GM19023 (cell line): ENCODE measurements around the gene OGDHL.
"Not testable (repeated sequence)": the region's sequence is repeated elsewhere in the genome, so short reads cannot be mapped to it uniquely, and the experiment has no call there.

ENCODE experiments used
- ATAC-seq: cut with Tn5 transposase; IDR thresholded peaks from one replicate; pipeline ENCODE4 v1.9.1; 2021; ENCODE audit warnings: mild to moderate bottlenecking, moderate library complexity; ENCODE audit not compliant: unreplicated experiment

Gene OGDHL

DNA sequence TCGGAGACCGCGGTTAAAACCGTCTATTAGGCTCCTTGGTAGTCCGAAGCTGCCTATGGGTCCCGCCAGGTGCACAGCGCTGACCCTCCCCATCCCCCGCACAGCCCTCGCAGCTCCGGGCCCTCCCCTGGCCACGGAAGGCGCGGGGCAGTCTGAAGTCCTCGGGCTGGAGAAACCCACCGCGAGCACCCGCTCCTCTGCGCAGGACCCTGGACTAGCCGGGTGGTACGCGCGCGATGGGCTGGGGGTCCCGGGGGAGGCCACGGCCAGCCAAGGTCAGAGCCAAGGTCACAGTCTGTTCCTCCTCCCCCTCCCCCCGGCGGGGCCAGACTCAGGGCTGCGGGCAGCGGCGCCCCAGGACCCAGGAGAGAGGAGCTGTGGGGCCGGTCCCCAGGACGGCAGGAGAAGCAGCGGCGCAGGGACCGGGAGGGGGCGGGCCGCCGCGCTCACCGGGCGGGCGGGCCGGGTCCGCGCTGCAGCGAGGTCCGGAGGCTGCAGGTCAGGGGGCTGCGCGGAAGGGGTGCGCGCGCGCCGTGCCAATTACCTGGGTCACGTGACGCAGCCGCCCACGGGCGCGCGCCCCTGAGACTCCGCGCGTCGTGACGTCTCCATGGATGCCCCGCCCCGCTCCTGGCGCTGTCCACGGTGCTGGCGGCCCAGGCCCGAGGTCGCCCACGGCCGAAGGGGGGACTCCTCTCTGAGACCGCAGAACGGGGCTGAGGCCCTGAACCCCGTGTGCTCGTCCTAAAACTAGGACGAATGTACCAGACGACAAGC lies at the start of gene OGDHL:
Gene OGDHL, minus strand, starts transcription at position 535 of the 777 bp plus-strand sequence. CDS start 3,731 bp downstream, outside the sequence.
- ATAC-seq: peak; percentile 81

DNA sequence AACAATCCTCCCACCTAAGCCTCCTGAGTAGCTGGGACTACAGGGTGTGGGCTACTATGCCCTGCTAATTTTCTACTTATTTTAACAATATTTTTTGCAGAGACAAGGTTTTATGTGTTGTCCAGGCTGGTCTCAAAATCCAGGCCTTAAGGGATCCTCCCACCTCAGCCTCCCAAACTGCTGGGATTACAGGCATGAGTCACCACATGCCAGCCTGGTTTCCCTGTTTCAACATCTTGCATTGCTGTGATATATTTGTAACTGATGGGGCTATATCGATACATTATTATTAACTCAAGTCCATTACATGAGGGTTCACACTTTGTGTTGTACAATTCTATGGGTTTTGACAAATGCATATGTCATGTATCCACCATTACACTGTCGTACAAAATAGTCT lies 41.9 kb upstream of the OGDHL start:
- ATAC-seq: no peak

DNA sequence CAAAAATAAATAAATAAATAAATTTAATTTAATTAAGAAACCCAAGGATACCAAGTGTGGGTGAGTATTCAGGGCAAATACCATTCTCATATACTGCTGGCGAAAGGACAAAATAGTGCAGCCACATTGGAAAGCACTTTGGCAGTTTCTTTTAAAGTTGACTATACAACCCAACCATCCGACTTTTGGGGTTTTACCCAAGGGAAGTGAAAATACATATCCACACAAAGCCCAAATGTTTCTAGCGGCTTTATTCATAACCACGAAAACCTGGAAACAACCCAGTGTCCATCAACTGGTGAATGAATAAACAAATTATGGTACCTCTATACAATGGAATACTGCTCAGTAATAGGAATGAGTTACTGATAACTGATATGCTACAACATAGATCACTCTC lies 36.2 kb upstream of the OGDHL start:
- ATAC-seq: no peak

- ATAC-seq: no peak
These were observed 29.0 kb upstream of the OGDHL start for GRCh38 chr10:49791100-49791499.

DNA sequence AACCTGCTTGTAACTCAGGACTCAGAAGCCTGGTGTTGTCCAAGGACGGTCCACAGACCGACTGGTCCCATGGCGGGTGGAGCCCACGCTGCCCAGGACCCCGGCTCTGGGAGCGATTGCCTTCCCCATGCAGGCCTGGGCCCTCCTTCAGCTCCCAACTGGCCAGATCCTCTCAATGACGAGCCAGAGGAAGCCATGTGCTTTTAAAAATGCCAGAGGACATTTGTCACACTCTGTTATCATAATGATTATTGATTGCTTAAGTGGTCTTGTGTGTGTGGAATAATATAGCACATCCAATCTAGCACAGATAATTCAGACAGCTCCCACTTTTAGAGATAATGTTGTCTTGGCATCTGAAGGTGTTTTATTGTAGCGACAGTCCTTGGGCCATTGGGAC lies 22.6 kb upstream of the OGDHL start:
- ATAC-seq: no peak

DNA sequence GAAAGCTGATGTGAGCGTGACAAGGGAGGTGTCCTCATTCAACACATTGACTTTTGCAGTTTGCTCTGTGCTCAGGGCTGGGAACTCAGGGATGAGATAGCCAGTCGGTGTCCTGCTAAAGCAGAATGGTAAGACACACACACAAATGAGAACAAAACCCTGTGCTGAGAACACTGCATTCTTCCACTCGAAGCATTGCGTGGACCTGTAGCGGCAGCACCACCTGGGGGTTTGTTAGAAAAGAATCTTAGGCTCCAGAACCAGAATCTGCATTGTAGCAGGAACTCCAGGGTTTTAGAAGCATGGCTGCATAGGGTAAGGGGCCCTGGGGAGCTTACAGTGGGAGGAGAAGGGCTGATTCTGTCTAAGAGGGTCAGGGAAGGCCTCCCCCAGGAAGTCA lies 21.5 kb upstream of the OGDHL start:
- no peak for ATAC-seq

GRCh38 chr10:49781247-49781646 lies 19.1 kb upstream of the OGDHL start:
- no peak for ATAC-seq

GRCh38 chr10:49778197-49778596 lies 16.1 kb upstream of the OGDHL start:
- ATAC-seq: no peak

DNA sequence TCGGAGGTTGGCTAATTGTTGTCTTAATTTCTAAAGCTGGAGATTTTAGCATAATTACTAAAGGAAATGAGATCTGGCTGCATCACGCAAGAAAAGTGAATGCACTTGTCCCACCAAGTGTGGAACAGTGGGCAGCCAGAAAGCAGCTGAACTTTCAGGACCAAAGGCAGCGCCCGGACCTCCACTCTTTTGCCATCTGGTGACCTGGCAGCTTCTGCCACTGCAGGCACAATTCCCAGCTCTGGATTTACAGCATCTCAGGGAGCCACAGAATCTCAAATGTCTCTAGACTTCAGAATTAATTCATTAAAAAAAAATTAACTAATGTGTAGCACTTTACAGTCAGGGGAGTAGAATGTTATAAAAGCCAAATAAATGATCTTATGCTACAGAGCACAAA lies 14.7 kb upstream of the OGDHL start:
- no peak for ATAC-seq

DNA sequence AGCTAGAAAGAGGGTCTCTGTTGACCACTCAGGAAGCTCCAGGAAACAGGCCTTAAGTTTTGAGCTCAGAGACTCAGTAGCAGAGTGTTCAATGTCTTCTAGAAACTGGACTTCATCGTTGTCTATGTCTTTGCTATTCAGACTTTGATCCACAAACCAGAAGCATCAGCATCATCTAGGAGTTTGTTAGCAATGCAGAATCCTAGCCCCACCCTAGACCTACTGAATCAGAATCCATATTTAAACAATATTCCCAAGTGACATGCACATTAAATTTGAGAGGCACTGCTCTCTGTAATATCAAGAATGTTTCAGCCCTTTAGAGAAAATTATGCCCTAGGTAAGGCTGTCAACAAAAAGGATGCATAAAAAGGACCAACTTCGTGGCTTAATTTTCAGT lies 12.9 kb upstream of the OGDHL start:
- ATAC-seq: no peak

- ATAC-seq: not testable (repeated sequence)
These were observed 10.8 kb upstream of the OGDHL start for GRCh38 chr10:49772944-49773343.

GRCh38 chr10:49771046-49771445 lies 8.9 kb upstream of the OGDHL start:
- ATAC-seq: not testable (repeated sequence)

DNA sequence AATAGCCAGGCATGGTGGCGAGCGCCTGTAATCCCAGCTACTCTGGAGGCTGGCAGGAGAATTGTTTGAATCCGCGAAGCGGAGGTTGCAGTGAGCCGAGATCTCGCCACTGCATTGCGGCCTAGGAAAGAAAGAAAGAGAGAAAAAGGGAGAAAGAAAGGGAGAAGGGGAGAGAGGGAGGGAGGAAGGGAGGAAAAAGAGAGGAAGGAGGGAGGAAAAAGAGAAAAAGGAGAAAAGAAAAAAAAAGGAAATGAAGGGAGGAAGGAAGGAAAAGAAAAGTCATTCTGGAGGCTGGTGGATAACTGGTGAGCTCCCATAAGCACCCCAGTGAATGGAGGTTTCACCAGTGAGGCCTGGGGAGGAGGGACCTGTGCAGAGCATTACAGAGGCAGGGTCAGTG lies 7.6 kb upstream of the OGDHL start:
- ATAC-seq: no peak

GRCh38 chr10:49768731-49769130 lies 6.6 kb upstream of the OGDHL start:
- ATAC-seq: no peak

DNA sequence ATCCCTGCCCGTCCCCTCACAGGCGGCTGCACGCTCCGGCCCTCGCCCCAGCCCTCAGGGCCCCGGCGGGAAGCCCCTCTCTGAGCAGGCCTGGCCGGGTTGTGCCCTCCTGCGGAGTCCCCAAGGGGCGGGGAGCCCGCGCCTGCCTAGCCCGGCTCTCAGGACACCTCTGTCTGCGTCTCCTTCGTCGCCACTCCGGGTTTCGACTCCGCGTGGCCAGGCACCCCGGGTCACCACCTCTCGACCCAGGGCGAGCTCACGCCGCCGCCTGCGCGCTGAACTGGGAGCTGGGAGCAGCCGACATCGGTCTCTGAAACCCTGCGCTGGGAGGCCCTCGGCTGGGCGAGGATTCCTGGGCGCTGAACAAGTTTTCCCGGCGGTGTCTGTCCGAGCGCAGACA lies 6.2 kb upstream of the OGDHL start:
- no peak for ATAC-seq

DNA sequence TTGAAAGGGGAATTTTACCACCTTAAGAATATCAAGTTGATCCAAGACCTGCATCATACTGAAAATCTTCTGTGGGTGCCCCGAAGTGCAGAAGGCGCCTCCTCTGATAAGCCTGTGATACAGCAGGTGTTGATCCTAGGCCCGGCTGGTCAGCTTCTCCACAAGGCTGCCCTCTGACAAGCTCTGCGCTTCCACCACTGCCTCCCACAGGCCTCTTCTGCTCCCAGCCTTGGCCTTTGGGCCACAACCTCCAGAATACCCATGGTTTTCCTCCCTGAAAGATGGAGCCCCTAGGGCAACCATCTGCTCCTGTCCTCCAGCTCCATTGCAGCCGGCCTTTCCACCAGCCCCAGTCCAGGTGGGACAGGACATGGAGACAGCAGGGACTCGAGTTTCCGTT lies 5.6 kb upstream of the OGDHL start:
- no peak for ATAC-seq

DNA sequence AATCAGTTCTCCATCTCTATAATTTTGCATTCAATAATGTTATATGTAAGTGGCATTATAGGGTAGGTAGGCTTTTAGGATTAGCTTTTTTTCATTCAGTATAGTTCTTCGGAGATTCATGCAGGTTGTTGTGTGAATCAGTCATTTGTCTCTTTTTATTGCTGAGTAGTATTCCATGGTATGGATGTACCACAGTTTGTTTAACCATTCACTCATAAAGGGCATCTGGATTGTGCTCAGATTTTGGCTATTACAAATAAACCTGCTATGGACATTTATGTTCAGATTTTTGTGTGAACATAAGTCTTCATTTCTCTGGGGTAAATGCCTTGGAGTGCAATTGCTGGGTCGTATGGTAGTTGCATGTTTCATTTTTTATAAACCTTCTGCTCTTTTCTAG lies 4.4 kb upstream of the OGDHL start:
- no peak for ATAC-seq

GRCh38 chr10:49762566-49762877 lies 399 bp upstream of the OGDHL start:
- no peak for ATAC-seq

DNA sequence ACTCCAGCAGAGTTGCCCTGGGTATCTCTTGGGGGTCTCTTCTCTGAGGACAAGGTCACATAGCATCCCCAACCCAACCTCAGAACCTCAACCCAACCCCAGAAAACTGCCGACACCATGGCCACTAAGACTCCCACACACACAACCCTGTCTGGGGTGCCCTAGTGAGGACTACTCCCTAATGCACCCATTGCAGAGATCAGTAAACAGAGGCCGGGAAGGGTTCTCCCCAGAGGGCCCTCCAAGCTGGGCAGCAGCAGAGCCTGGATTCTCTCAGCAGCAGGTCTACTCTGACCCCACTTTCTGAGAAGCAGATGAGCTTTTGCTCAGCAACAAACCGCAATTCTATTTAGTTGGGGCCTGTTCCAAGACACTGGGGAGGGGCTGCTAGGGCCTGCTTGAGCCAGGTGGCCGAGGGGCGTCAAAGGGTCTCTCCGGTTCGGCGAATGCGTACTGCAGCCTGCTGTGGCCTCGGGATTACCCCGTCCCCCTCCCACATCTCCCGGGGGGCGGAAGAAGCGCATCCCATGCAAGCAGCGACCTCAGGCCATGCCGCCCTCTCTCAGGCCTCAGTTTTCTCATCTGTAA lies 828 bp downstream of the OGDHL start:
- ATAC-seq: no peak

- no peak for ATAC-seq
These were observed 1.3 kb downstream of the OGDHL start for GRCh38 chr10:49760789-49761188.

DNA sequence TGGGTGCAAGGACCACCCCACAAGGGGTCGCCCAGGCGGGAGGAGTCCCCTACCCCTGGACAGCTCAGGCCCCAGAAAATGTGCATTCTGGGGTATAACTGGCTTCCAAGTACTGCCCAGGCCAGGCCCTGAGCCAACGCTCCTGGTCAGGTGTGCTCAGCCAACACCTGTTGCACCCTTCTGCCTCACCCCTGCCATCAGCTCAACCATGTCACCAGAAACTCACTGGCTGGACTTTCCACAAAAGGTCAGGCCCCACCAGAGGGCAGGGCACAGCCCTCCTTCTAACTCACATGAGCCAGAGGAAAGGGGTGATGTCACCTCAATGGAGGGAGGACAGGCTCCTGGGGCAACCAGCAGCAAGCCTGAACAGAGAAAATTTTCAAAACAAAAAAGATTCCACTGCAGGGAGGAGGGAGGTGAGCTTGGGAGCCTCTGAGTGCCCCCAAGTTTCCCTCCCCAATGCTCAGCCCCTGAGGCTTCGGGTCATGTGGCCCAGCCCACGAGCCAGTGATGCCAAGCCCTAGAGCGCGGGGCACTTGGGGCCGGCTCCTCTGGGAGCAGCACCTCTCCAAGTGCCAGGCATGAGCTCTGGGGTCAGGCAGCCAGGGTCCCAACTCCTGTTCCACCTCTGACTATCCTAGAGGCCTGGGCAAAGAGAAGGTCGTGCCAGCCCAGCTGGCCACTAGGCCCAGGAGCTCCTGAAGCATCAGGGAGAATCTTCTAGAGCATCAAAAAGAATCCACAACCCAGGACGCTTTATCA lies 2.2 kb downstream of the OGDHL start:
- no peak for ATAC-seq

DNA sequence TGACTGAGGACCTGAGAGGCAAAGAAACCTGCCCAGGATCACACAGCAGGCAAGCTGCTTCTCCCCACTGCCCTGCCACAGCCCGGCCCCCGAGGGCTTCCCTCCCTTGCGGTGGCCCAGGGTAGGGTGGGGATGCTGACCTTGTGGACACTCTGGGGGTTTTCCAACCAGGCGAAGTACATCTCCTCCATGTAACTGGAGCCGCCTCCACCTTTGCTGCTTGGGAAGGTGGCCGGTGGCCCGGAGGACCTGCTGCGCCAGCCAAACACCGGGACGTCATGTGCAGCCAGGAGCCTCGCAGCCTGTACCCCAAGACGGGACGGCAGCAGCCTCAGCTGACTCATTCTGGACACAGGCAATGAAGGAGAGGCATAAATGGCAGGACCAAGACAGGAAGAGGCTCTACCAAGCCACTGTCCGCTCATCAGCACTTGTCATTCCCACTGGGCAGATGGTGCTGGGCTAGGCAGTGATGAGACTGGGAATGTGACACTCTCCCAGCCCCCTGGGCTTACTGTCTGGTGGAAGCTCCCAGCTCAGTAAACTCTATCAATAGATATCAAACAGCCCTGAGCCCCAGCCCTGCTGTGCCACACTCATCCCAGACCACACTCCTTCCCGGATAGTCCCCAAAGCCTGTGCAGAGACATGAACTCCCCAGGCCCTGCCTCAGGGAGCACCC lies 3.7 kb downstream of the OGDHL start:
- no peak for ATAC-seq
